ENCODE results near the gene NUDCD3.

NUDCD3 gene

GRCh38 chr7:44384586-44385433, 105.6 kb downstream of the NUDCD3 start:
- TF ChIP-seq CTCF (IDR thresholded peaks at IDR 0.05; ENCODE audit: low read depth, low read length): no peak
- no peak for DNase-seq (ENCODE audit: low read depth, low spot score)
- H3K4me3 ChIP-seq (ENCODE audit: low read depth, low read length): no peak overlapping the region
- in situ Hi-C loops (cut with HindIII; ENCODE audit: low sequenced_read_pairs): no loop called here

GRCh38 chr7:44383566-44383965, 106.9 kb downstream of the NUDCD3 start:
- in situ Hi-C loops (cut with HindIII; ENCODE audit: low sequenced_read_pairs): no loop called here
- H3K4me3 ChIP-seq (ENCODE audit: low read depth, low read length): no peak overlapping the region
- TF ChIP-seq CTCF (IDR thresholded peaks at IDR 0.05; ENCODE audit: low read depth, low read length): no peak
- DNase-seq (ENCODE audit: low read depth, low spot score): peak; percentile 82

DNA sequence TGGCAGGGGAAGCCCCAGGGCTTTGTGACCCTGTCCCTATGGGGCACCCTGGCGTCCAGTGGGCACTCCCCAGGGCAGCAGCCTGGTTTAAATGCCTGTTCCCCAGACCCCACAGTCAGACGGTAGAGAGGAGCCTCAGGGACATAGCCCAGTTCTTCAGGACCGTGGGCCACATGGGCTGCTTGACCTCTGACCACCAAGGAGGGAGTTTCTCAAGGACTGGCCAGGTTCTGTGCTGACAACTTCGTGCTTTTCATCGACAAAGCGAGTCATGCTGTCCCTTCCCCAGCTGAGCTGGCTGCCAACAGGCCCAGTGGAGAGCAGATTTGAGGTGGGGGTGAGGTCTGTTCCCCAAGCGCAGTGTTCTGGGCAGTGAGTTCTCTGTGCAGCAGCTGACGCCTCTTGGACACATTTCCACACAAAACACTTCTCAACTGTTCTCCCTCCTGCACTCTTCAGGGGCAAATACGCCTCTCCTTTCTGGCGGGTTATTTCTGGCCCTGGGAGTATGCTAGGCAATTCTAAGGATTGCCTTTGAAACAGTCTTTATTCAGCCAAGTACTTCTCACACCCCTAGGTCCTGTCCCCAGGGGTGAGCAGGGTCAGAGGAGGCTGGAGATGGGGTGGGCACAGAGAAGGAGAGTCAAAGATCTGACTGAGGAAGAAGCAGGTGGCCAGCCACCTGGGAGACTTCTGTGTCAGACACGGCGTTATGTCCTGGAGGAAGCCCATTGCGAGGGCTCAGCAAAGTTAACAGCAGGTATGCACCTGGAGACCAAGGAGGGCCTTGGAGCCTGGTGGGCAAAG, 107.8 kb downstream of the NUDCD3 start:
- no peak for DNase-seq (ENCODE audit: low read depth, low spot score)
- no peak overlapping the region for H3K4me3 ChIP-seq (ENCODE audit: low read depth, low read length)
- TF ChIP-seq CTCF (IDR thresholded peaks at IDR 0.05; ENCODE audit: low read depth, low read length): no peak
- in situ Hi-C loops (cut with HindIII; ENCODE audit: low sequenced_read_pairs): no loop called here

DNA sequence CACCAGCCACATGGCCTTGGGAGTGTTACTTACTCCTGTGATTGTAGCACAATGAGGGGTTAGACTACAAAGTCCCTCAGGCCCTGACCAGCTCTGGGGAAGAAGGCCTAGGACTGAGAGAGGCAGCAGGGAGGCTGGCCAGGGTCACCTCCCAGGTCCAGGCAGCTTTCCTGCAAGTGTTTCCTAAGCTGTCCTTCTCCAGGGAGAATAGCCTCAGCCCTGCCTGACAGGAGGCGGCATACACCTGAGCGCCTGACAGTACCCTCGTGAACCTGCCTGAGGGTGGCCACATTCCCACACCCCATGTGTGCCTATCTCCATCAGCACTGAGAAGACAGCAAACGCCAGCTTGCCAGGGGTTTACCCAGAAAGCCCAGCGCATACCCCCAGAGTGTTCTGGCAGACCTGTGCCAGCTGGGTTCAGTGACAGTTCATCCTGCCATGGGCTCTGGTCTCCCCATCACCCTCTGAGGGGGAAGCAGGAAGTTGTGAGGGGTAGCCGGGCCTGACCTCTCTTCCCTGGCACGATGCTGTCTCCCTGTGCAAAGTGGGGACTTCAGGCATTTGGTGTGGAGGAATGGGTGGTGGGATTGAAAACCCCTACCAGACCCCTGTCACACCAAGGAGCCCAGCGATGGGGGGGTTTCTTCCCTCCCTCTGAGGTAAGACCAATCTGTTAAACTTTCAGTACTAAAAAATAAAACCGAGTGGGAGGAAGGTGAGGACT, 108.8 kb downstream of the NUDCD3 start:
- no peak for DNase-seq (ENCODE audit: low read depth, low spot score)
- no peak for TF ChIP-seq CTCF (IDR thresholded peaks at IDR 0.05; ENCODE audit: low read depth, low read length)
- no peak overlapping the region for H3K4me3 ChIP-seq (ENCODE audit: low read depth, low read length)
- in situ Hi-C loops (cut with HindIII; ENCODE audit: low sequenced_read_pairs): no loop called here

DNA sequence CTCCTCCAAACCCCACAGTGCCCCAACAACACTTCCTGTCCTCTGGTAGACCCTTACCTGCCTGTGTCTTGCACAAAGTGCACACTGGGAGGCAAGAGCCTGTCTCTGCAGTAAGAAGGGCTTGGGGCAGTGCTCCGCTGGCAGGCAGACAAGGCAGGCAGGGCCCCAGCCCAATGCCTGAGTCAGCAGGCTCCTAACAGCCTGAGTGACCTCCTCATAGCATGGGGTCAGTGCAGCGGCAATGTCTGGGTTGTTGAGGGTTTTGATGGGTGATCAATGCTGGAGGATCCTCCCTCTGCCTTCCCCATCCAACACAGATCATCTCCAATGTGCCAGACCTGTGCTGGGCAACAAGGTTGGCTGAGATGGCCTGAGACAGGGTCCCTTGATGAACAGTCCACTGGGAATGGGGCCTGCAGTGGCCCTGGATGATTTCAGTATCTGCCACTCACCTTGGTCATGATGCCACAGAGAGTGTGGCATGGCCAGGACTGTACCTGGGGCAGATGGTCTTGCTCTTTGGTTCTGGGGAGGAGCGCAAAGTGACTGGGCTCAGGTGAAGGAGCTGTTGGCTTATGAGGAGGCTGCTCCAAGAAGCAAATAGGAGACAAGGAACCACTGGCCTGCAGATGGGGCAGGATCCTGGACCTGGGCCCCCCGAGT, 109.5 kb downstream of the NUDCD3 start:
- H3K4me3 ChIP-seq (ENCODE audit: low read depth, low read length): no peak overlapping the region
- in situ Hi-C loops (cut with HindIII; ENCODE audit: low sequenced_read_pairs): no loop called here
- no peak for TF ChIP-seq CTCF (IDR thresholded peaks at IDR 0.05; ENCODE audit: low read depth, low read length)
- DNase-seq (ENCODE audit: low read depth, low spot score): peak; percentile 36

Measured in astrocyte of the spinal cord (primary cell).